CD14-positive monocyte (primary cell): ENCODE results near the gene CSH2. TPM values are rescaled to one million over a fixed set of nuclear protein-coding genes. Genes with fewer than 3 reads are reported as not detected.
"Not testable (repeated sequence)": the region's sequence is repeated elsewhere in the genome, so short reads cannot be mapped to it uniquely, and the experiment has no call there.

ENCODE experiments used
- DNase-seq, 3 donors: peaks; one replicate each; pipeline ENCODE4 v3.0.0-alpha.2; 2011 to 2022
- H2AFZ ChIP-seq: 2 replicates; pipeline ENCODE4 v1.6.0; 2012; ENCODE audit warnings: mild to moderate bottlenecking, low read depth, low read length, inconsistent platforms; ENCODE audit not compliant: insufficient read depth, poor library complexity, severe bottlenecking
- H3K27ac ChIP-seq, 2 donors: 1 replicate in 1 of 2; 2 replicates in 1 of 2; pipeline ENCODE4 v1.5.1; 2012 to 2013; ENCODE audit warnings: low read length in 2 of 2, control low read depth in 1 of 2, inconsistent platforms in 1 of 2, low read depth in 1 of 2, mild to moderate bottlenecking in 1 of 2
- H3K27me3 ChIP-seq, 2 donors: one replicate each; pipeline versions ENCODE4 v1.6.0 to v1.6.1; 2011 to 2013; ENCODE audit warnings: low read length in 2 of 2; ENCODE audit not compliant: control insufficient read depth in 2 of 2, insufficient read depth in 2 of 2
- H3K36me3 ChIP-seq, 2 donors: replicated peaks in 1 of 2; 1 replicate in 1 of 2; 2 replicates in 1 of 2; pipeline versions ENCODE4 v1.5.1 to v1.6.1; 2012 to 2013; ENCODE audit warnings: low read length in 2 of 2, control low read depth in 1 of 2, inconsistent platforms in 1 of 2, mild to moderate bottlenecking in 1 of 2; ENCODE audit not compliant: insufficient read depth in 2 of 2, control insufficient read depth in 1 of 2
- H3K4me1 ChIP-seq, 2 donors: 1 replicate in 1 of 2; 2 replicates in 1 of 2; pipeline versions ENCODE4 v1.5.1 to v1.6.1; 2012 to 2013; ENCODE audit warnings: low read length in 2 of 2, control low read depth in 1 of 2, inconsistent platforms in 1 of 2, mild to moderate bottlenecking in 1 of 2, moderate library complexity in 1 of 2; ENCODE audit not compliant: insufficient read depth in 2 of 2, control insufficient read depth in 1 of 2
- H3K4me2 ChIP-seq: replicated peaks from 2 replicates; pipeline ENCODE3; 2012; ENCODE audit warnings: low read length, moderate library complexity, mild to moderate bottlenecking; ENCODE audit not compliant: poor library complexity, severe bottlenecking; ENCODE audit errors: extremely low read depth
- H3K4me3 ChIP-seq, 3 experiments: fragments of 200-600 bp in 1 of 3; sonication (generic) in 1 of 3; replicated peaks in 1 of 3; 1 replicate in 2 of 3; 2 replicates in 1 of 3; pipeline ENCODE4 v1.5.1; 2011 to 2013; ENCODE audit warnings: low read length in 3 of 3, mild to moderate bottlenecking in 3 of 3, control low read depth in 2 of 3, low read depth in 2 of 3, inconsistent platforms in 1 of 3, moderate library complexity in 1 of 3
- H3K79me2 ChIP-seq: 2 replicates; pipeline ENCODE4 v1.6.0; 2012; ENCODE audit warnings: mild to moderate bottlenecking, control low read depth, inconsistent platforms, low read length, moderate library complexity; ENCODE audit not compliant: insufficient read depth
- H3K9ac ChIP-seq: 2 replicates; pipeline ENCODE4 v1.6.0; 2017; ENCODE audit warnings: low read length, mild to moderate bottlenecking; ENCODE audit not compliant: insufficient read depth, poor library complexity, severe bottlenecking
- H3K9me3 ChIP-seq, 2 donors: replicated peaks in 1 of 2; 1 replicate in 1 of 2; 2 replicates in 1 of 2; pipeline versions ENCODE4 v1.5.1 to v1.6.1; 2012 to 2013; ENCODE audit warnings: low read length in 2 of 2, control low read depth in 1 of 2; ENCODE audit not compliant: control insufficient read depth in 1 of 2, insufficient read depth in 1 of 2
- H4K20me1 ChIP-seq: 2 replicates; pipeline ENCODE4 v1.6.0; 2012; ENCODE audit warnings: mild to moderate bottlenecking, low read length, control low read depth, moderate library complexity; ENCODE audit not compliant: insufficient read depth
- H3K27ac Mint-ChIP-seq, 7 donors: one replicate each; pipeline ENCODE4 v1.8.0; 2020; ENCODE audit warnings: mild to moderate bottlenecking in 7 of 7, mixed read lengths in 7 of 7, moderate library complexity in 6 of 7, inconsistent platforms in 2 of 7
- H3K27me3 Mint-ChIP-seq, 3 donors: one replicate each; pipeline ENCODE4 v1.8.0; 2021 to 2022; ENCODE audit warnings: low read depth in 3 of 3, mild to moderate bottlenecking in 3 of 3, mixed read lengths in 3 of 3, moderate library complexity in 3 of 3, inconsistent platforms in 1 of 3
- H3K36me3 Mint-ChIP-seq, 2 donors: one replicate each; pipeline ENCODE4 v1.8.0; 2020; ENCODE audit warnings: mixed read lengths in 2 of 2, inconsistent platforms in 1 of 2, mild to moderate bottlenecking in 1 of 2
- H3K4me1 Mint-ChIP-seq: one replicate; pipeline ENCODE4 v1.8.0; 2020; ENCODE audit warnings: mild to moderate bottlenecking, mixed read lengths
- H3K4me3 Mint-ChIP-seq, 2 donors: one replicate each; pipeline ENCODE4 v1.8.0; 2020; ENCODE audit warnings: mild to moderate bottlenecking in 2 of 2, mixed read lengths in 2 of 2, moderate library complexity in 1 of 2
- H3K9me3 Mint-ChIP-seq, 7 donors: one replicate each; pipeline ENCODE4 v1.8.0; 2020 to 2022; ENCODE audit warnings: mixed read lengths in 7 of 7, mild to moderate bottlenecking in 6 of 7, moderate library complexity in 6 of 7, inconsistent platforms in 2 of 7
- CTCF ChIP-seq: fragments of 200-600 bp; IDR thresholded peaks from one replicate; pipeline ENCODE4 v1.8.0; 2022; ENCODE audit warnings: antibody characterized with exemption, mild to moderate bottlenecking
- WGBS: methylation state at CpG from one replicate; pipeline ENCODE4 v1.1.5; 2013; ENCODE audit warnings: missing lambda C conversion rate; ENCODE audit not compliant: insufficient coverage; 5-methylcytosine and 5-hydroxymethylcytosine counted together
- intact Hi-C, 2 donors: fragments of 100-400 bp; cut with micrococcal nuclease; formaldehyde crosslinking; loops; one replicate each; pipeline versions ENCODE4 v1.15.0 to v1.15.1; 2023
- polyA plus RNA-seq, 3 donors: library from polyadenylated mRNA; depleted of rRNA in 1 of 3; unstranded in 2 of 3; stranded (reverse) in 1 of 3; fragments of 300-500 nt in 2 of 3; fragments of >200 nt in 1 of 3; fragmentation: Illumina TruSeq in 2 of 3; gene quantifications; 1 replicate in 2 of 3; 2 replicates in 1 of 3; pipeline ENCODE4 v1.2.3, GENCODE V29; 2012 to 2021

CSH2 gene
- polyA plus RNA-seq, 3 donors: not detected

- Mint-ChIP-seq H3K27me3 (peaks cover 3 to 9% (median 4%) of the 10 kb centered on the region in 3 donors), H3K27ac (peak overlapping the region in 2 of 7 donors; percentile 47 to 55), H3K4me3 (no peak overlapping the region), H3K4me1 (peaks cover 24% of the 10 kb centered on the region), H3K9me3 (no peaks in the 10 kb centered on the region), H3K36me3 (no peaks in the 10 kb centered on the region)
- Histone ChIP-seq H3K9ac (no peak overlapping the region), H3K9me3 (no peaks in the 10 kb centered on the region), H2AFZ (no peak overlapping the region), H3K4me3 (no peak overlapping the region), H3K4me1 (peaks cover 0 to 5% of the 10 kb centered on the region in 2 donors), H3K27me3 (no peaks in the 10 kb centered on the region), H3K4me2 (no peak overlapping the region), H3K27ac (no peak overlapping the region), H3K36me3 (no peaks in the 10 kb centered on the region), H4K20me1 (no peaks in the 10 kb centered on the region), H3K79me2 (no peaks in the 10 kb centered on the region)
- peak; percentile 65 to 76 (median 71) for DNase-seq
- 56% methylated on average over 7 of the region's 8 CpGs for WGBS
- intact Hi-C loops: loop anchor here (2.0 to 10.0 kb wide), 5 partner anchors 27 to 213 kb away; partner anchors contain the start of genes ERN1 (in 1 of the 2) and ICAM2 (in 1 of the 2)
- peak; percentile 90 for TF ChIP-seq CTCF
Observed at GRCh38 chr17:63919311-63919723, 45.8 kb upstream of the CSH2 start.

- H3K27ac ChIP-seq, H2AFZ ChIP-seq, H3K36me3 Mint-ChIP-seq, DNase-seq, H3K9me3 ChIP-seq, H3K4me3 Mint-ChIP-seq, H3K4me3 ChIP-seq, H3K9me3 Mint-ChIP-seq, H3K79me2 ChIP-seq, H4K20me1 ChIP-seq, H3K4me1 ChIP-seq, H3K27me3 ChIP-seq, H3K9ac ChIP-seq, H3K36me3 ChIP-seq, H3K4me2 ChIP-seq, H3K27me3 Mint-ChIP-seq: not testable (repeated sequence)
- no CpG with 5 or more reads among the region's 10 CpGs for WGBS
- intact Hi-C loops: loop anchor here (2.0 to 10.0 kb wide), 5 partner anchors 28 to 214 kb away; partner anchors contain the start of genes ERN1 (in 1 of the 2) and ICAM2 (in 1 of the 2)
- H3K27ac Mint-ChIP-seq: peak within 1 kb of the TSS in 2 of 7 donors; percentile 47 to 55
- peaks cover 24% of the 10 kb centered on the region for H3K4me1 Mint-ChIP-seq
Observed at GRCh38 chr17:63918789-63919305, 45.4 kb upstream of the CSH2 start, which contains the start of gene GH1. Gene GH1, minus strand, starts transcription at chr17:63918839. Its CDS starts 63 bp downstream, at chr17:63918776.
